Colon (tissue), 2 donors: ENCODE data around the gene CC2D1A.

Experiments
- FAIRE-seq: peaks from 2 replicates; lab custom pipeline; 2012; peaks lifted over from hg19 to GRCh38; lab: Jason Lieb, UNC
- donor health status: control.
- donor health status: control.

CC2D1A gene

DNA sequence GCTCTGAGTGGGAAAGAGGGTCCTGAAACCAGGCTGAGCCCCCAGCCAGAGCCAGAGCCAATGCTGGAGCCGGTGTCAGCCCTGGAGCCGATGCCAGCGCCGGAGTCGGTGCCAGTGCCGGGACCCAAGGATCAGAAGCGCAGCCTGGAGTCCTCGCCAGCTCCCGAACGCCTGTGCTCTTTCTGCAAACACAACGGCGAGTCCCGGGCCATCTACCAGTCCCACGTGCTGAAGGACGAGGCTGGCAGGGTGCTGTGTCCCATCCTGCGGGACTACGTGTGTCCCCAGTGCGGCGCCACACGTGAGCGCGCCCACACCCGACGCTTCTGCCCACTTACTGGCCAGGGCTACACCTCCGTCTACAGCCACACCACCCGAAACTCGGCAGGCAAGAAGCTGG lies 28.7 kb upstream of the CC2D1A start:
- no peak for FAIRE-seq

DNA sequence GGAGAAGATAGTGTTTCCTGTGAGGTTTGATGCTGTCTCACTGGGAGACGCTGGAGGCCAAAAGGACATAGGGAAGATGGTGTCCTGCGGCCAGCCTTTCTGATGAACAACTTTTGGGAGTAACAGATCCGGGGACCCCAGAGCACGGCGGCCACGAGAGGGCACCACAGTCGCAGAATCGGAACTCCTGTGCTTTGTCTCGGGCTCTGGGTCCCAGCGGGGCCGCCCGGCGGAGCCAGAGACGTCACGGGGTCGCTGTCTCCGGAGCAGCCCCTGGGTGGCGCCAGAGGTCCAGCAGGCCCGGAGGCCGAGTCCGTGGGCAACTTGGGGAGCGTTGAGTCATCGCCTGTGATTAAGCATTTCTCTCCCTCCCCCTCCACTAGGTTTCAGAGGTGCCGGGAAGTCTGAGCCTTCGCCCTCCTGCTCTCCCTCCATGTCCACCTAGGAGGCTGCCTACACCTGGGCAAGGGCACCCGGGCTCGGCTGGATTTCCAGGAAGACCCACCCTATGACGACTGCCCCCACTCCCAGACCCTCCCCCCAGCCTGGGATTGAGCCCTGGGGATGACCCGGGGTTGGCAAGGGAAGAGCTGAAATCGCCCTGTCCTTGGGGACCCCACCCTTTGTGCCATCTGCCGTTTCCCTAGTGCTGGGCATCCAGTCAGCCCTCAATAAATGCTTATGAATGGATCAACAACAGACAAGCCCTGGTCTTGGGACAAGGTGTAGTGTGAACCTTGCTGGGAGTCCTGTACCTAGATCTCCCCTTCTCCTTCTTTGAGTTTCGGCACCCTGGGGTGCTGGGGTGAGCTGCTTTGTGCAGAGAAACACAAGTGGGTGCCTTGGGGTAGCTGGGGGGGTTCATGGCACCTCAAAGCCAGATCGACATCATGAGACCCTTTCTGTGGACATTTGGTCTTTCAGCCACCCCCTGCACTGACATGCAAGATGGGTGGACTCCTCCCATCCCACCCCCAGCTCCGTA lies 25.6 kb upstream of the CC2D1A start:
- peak; percentile 57 for FAIRE-seq

DNA sequence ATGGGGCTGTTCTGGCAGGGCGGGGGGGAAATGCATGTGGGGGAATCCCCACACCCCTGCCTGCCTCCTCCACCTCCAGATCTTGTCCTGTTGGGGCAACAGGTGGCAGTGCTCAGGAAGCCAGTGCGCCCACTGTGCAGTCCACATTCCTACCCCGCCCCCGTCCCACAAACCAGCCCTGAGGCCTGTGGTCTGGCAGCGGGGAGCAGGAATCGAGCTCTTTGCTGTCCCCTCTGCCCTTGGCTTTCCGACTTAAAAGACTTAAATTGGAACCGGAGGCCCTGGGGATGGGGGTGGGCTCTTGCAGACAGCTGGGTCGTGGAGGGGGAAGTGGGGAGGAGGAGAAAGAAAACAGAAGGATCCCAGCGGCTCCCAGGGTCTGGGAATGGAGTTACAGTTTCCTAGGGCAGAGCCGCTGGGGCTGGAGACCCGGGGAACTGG lies 24.7 kb upstream of the CC2D1A start:
- no peak for FAIRE-seq

DNA sequence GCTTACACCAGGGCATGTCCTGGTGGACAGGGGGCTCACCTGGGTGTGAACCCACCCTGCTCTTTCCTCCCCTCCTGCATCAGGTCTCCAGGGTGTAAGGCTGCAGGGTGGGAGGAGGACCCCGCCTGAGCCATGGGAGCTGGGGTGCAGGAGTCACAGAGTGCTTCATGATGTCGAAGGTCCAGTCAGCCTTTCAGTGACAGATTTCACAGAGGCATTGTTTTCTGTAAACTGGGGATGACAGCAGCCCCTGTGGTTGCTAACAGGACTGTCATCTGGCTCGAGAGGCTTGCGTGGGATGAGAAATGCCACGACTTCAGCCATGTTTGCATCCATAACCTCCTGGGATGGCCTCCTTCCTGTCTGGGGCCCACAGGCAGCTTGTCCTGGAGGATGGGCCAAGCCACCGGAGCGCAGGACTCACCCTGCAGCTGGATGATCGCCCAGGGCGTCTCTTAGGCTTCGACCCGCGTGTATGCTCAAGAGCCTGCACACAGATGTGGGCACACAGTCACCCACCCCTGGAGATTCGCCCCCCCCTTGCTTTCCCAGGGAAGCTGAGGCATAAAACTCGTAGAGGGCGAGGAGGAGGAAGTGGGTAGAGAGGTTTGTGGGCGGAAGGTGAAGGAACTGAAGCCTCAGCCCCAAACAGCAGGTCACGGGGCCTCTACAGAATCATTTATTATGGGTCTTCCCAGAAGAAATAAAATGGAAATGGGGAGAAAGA lies 24.1 kb upstream of the CC2D1A start:
- no peak for FAIRE-seq

DNA sequence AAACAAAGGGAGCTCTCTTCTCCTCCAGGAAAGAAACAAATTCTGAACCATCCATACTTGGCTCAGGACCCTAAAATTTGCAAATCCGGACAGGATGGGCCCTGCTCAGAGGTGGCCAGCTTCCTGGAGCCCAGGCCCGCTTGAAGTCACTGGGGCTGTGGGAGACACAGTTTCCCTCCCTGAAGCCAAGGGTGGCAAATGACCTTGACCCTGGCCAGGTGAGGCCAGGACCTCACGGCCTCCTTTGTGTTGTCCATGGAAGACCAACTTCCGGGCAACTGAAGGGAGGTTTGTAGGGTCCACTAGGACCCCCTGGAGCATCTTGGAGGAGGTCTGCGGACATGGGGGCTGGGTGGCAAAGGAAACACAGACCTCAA lies 23.6 kb upstream of the CC2D1A start:
- no peak for FAIRE-seq

DNA sequence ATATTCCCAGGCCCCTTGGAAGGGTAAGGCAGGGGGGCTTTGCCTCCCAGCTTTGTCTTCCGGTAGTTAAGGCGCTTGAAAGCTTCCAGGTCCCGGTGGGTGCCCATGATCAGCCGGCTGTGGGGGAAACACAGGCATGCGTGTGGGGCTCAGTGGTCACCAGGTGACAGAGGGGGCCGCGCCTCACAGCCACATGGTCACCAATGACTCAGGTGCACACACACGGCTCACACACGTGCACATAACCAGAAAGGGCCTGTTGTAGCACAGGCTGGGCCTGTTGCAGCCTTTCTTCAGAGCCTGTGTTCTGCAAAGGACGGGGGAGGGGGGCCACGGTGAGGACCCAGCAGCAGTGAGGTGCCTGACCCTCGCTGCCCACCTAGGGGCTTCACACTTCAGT lies 23.2 kb upstream of the CC2D1A start:
- FAIRE-seq, result no peak

DNA sequence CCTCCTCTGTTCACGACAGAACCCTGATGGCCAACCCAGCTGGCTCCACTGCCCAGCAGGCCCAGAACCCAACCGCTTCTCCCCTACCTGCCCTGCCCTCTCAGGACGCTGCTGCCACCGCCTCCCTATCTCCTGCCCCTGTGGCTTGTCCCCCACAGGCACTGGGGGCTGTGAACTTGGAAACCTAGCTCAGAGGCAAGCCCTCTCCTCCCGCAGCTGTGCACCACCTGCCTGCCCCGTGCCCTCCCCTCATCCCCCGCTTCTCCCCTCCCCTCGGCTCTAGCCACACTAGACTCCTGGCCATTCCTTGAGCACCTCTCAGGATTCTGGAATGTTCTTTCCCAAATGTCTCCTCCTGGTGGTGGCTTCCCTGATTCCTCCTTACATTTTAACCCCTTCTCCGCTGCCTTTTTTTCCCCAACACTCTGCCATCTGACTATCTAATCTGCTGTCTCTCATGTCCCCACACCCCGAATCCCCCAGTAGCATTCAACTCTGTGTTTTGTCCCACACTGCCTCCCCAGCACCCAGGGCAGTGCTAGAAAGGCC lies 22.4 kb upstream of the CC2D1A start:
- no peak for FAIRE-seq

DNA sequence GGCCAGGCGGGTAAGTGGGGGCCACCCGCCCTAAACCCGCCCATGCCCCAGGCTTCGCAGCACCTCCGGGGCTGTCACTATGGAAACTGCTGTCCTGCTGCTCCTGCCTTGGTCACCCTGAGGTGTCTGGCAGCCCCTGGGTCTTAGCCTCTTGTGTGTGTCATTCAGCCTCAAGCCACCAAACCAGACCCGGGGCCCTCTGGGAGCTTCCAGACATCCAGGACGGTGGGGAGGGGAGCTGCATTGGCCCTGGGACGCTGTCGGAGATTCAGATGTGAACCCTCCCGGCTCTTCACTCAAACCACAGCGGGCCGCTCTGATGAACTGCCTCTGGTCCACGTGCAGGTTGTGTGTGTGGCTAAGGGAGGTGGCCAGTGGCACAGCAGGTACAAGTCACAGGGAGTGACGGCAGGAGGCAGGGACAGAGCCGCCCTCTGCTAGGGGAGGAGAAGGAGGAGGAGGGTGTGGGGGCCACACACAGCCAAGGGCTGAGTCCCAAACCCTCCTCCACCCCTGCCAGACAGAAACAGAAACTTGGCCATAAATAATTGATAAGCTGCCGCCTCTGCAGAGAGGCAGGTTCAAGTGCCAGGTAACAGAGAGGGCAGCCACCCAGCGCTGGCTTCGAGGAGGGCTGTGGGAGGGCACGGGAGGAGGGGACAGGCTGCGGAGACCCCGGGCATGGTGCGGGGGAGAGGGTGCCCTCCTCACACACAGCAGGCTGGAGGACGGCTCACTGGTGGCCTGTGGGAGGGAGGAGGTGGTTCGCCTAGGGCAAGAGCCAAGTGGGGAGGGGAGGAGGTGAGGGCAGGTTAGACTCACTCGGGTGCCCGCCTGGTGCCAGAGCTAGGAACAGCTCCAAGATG lies 21.0 kb upstream of the CC2D1A start:
- no peak for FAIRE-seq

DNA sequence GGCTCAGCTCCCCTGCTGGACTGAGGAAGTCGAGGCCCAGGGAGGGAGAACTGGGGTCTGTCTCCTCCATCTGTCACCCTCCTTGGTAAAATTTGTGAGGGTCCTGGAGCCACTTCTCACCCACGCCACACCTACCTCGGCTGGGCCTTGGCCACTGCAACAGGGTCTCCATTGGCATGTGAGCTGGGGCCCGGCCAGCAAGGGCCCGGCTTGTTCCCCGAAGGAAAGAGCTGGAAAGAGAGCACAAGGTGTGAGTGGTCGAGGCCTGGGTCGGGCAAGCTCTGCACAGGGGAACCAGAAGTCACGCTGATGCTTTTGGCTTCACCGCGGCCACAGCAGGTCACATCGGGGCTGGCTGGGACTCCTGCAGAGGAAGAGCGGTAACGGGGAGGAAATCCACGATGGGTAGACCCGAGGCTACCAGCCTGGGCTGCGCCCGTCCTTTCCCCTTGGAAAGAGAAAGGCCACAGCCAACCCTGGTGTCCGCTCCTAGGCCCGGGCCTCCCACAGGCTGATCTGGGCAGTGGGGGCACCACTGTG lies 20.1 kb upstream of the CC2D1A start:
- no peak for FAIRE-seq

DNA sequence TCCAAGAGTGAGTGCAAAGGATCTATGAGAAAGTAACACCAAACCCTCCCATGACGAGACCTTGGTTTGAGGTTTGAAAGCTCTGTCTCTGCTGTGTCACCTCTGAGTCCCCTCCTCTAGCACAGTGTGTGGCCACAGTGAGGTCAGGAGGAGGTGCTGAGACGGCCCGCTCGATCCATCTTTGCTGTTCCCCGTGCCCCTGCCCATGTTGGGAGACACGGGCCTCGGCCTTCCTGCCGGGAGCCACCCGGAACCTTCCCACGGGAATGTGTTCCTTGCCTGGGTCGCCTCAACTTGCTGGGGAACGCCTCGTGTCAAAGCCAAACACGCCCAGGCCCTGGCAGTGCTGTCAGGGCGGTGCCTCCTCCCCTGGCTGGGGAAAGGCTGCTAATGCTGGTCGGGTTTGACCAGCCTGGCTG lies 19.0 kb upstream of the CC2D1A start:
- FAIRE-seq, result no peak

DNA sequence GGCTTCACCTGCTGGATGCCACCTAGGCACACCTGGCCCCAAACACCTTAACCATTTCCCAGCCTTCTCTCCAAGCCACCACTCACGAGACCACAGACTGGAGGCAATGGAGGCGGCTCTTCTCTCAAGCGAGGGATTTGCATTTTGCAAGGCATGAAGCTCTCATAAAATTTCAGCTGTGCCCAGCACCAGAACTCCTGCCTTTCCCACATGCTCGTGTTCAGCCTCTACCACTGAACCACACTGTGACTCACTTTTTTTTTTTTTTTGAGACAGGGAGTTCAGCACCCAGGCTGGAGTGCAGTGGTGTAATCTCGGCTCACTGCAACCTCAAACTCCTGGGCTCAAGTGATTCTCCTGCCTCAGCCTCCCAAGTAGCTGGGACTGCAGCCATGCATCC lies 18.5 kb upstream of the CC2D1A start:
- FAIRE-seq, result no peak

DNA sequence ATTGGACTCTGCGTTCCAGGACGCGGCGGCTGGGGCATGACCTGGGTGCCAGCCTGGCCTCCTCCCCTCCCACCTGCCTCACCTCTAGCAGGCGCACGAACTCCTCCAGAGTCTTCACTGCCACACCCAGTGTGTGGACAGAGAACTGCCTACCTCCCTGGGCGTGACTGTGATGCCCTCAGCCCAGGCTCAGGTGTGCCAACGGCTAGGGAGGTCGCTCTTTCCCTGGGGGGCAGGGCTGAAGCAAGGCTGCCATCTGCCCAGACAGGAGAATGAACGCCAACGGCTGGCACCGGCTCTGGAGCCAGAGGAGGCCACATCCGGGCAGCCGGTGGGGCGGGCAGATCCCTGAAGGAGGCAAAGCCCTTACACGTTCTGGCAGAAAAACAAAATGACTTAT lies 17.7 kb upstream of the CC2D1A start:
- no peak for FAIRE-seq

DNA sequence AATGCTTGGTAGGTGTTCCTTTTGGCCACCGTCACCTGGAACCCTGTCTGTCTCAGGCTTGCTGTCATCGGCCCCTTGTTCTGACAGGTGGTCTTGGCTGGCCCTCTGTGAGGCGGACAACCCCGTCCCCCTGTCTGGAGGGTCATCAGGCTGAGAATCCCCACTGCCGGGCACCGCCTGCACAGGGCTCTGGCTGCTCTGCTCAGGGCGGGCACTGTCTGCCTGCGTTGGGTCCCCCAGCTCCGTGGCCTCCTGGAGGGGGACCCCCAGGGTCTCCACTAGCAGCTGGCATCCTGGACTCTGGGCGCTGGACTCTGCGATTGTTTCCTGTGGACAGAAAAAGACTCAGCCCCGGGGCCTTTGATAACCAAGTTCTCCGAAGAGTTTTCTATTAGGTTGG lies 15.9 kb upstream of the CC2D1A start:
- FAIRE-seq, result no peak

DNA sequence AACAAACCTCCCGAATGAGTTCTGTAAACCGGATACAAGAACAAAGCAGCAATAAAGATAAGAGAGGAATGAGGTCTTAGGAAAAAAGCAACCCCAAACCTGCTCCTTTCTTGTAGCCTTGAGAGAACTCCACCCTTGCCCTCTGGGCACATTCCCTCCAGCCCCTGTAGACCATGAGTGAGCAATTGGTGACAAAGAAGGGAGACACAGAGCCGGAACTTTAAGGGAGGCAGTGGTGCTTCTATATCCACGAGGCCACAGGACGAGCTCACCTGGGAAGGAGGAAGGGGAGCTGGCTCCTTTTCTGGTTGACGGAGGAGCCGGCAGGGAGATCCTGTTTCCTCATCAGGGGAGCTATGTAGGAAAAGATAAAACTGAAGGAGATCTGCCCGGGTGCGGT lies 13.1 kb upstream of the CC2D1A start:
- no peak for FAIRE-seq

DNA sequence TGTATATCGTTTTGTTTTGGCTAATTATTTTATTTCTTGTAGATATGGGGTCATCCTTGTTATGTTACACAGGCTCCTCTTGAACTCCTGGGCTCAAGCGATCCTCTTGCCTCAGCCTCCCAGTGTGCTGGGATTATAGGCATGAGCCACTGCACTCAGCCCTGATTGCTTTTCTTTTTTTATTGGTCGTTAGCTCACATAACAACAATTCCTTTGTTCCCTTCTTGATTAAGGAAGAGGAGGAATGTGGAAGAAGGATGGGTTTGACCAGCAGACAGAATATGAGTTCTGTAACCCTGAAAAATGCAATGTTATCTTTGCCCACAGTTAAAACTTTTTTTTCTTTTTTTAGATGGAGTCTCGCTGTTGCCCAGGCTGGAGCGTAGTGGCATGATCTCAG lies 11.4 kb upstream of the CC2D1A start:
- FAIRE-seq, result no peak

DNA sequence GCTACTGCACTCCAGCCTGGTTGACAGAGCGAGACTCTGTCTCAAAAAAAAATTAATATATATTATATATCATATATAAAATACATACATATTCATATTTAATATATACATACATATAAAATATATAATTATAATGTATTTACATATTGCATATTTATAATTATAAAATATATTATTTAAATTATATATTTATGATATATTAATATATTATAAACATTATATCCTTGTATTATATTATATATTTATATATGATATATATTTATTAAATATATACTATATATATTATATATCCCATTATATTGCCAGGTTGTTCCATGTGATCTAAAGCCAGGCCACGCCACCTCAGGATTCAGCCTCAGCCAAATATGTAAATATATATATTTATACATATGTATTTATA lies 9.8 kb upstream of the CC2D1A start:
- peak; percentile 88 for FAIRE-seq

DNA sequence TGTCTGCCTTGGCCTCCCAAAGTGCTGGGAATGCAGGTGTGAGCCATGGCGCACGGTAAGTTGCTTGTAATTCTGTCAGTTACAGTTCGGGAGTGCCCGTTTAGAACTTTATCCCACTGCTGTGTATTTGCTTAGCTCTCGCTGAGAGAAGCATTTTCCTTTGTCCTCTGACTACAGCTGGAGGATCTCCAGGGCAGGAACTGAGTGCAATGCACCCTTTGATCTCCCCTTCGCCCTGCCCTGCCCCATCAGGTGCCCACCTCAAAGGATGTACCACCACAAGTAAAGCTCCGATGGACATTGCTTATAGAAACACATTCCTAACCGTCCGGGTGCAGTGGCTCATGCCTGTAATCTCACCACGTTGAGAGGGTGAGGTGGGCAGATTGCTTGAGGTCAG lies 6.6 kb upstream of the CC2D1A start:
- no peak for FAIRE-seq

DNA sequence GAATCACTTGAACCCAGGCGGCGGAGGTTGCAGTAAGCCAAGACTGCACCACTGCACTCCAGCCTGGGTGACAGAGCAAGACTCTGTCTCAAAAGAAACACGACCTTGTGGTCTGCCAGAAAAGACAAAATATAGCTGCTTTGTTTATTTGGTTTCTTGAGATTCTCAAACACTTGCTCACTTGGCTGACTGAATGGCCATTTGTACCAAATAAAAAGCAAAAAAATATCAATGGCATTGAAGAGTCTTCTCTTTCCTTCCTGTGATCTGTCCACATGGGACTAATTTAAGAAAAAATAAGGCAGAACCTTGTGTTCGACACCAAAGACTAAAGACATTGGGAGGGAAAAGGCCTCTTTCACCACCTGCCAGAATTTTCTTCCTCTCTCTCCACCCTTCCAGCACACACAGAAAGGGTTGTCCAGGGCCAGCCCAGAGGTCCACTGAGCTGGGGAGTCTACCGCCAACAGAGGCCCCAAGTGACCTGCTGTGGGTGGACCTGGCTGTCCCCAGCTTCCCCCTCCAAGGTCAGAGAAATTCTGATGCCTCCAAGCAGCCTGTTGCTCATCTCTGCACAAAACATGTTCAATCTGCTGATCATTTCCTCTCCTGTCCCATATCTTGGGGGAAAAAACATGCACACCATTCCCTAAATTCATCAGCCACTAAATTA lies 6.0 kb upstream of the CC2D1A start:
- FAIRE-seq, result no peak

DNA sequence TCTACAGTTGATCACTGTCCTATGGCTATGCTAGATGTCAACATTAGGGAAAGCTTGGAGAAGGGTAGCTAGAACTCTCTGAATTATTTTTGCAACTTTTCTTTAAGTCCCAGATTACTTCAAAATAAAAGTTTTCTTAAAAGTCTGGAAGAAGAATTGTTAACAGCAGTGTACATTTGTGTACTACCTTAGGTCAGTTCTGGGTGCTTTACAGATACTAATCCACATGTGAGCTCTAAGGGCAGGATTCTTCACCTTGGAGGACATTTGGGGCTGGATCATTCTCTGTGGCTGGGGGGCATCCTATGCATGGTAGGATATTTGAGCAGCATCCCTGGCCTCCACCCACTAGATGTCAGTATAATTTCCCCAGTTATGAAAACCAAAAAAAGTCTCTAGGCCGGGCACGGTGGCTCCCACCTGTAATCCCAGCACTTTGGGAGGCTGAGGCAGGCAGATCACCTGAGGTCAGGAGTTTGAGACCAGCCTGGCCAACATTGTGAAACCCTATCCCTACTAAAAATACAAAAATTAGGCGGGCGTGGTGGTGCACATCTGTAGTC lies 2.9 kb upstream of the CC2D1A start:
- no peak for FAIRE-seq

DNA sequence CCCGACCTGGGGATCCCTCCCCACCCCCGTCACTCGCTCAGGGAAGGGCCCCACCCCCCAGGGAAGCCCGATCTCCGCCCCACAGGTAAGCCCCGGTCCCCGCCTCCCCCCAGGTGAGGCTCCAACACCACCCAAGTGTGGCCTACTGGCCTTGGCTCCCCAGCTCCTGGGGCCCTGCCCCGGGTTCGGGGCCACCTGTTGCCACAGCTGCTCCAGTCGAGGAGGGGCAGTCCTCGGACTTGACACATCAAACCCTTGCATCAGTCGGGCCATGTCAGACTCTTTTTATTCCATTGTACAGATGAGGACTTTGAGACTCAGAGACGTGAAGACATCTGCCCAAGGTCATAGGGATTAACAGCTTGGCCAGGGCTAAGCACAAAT lies 512 bp downstream of the CC2D1A start:
- FAIRE-seq, result no peak

DNA sequence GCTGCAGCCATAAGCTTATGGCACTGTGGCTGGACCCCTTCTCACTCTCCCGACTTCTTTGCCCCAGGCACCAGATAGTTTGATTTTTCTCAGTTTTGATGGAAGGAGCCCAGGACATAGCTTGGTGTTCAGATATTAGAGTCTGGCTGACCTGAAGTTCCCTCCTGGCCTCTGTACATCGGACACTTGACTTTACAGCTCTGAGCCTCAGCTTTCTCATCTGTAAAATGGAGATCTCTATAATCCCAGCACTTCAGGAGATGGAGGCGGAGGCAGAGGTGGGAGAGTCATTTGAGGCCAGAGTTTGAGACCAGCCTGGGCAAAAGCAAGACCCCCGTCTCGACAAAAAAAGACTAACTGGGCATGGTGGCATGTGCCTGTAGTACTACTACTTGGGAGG lies 909 bp downstream of the CC2D1A start:
- FAIRE-seq, result no peak
